Neural cell (in vitro differentiated cells): Measurements from ENCODE around the gene MYCL. TPM values are rescaled to one million over a fixed set of nuclear protein-coding genes. Genes with fewer than 3 reads are reported as not detected.

Experiments used
- H2AFZ ChIP-seq: fragments of 200-600, 300-800 bp; sonication (generic), shearing (Covaris generic); 2 replicates; pipeline ENCODE4 v1.6.0; 2014; ENCODE audit warnings: low read depth, mild to moderate bottlenecking, antibody characterized with exemption, low read length, moderate library complexity
- H3F3A ChIP-seq: fragments of 200-600 bp; shearing (Covaris generic); 2 replicates; pipeline ENCODE4 v1.6.1; 2016; ENCODE audit warnings: mild to moderate bottlenecking, moderate library complexity, mixed read lengths, antibody characterized with exemption, low read length; ENCODE audit not compliant: insufficient read depth, poor library complexity, severe bottlenecking
- H3K27ac ChIP-seq: fragments of 200-600, 300-800 bp; sonication (generic), shearing (Covaris generic); 2 replicates; pipeline ENCODE4 v1.5.1; 2014; ENCODE audit warnings: mild to moderate bottlenecking, low read length, moderate library complexity
- H3K27me3 ChIP-seq: fragments of 300-800, 200-600 bp; sonication (generic), shearing (Covaris generic); 2 replicates; pipeline ENCODE4 v1.6.0; 2014; ENCODE audit warnings: mild to moderate bottlenecking, low read depth, low read length, moderate library complexity; ENCODE audit not compliant: insufficient read depth
- H3K36me3 ChIP-seq: fragments of 300-800, 200-600 bp; sonication (generic), shearing (Covaris generic); 2 replicates; pipeline ENCODE4 v1.5.1; 2014; ENCODE audit warnings: mild to moderate bottlenecking, antibody characterized with exemption, low read length, moderate library complexity; ENCODE audit not compliant: insufficient read depth
- H3K4me2 ChIP-seq: fragments of 300-800, 200-600 bp; sonication (generic), shearing (Covaris generic); 2 replicates; pipeline ENCODE4 v1.6.0; 2014; ENCODE audit warnings: mild to moderate bottlenecking, low read length
- H3K4me3 ChIP-seq: fragments of 300-800, 200-600 bp; sonication (generic), shearing (Covaris generic); 2 replicates; pipeline ENCODE4 v1.5.1; 2014; ENCODE audit warnings: mild to moderate bottlenecking, low read length, moderate library complexity
- H3K79me2 ChIP-seq: fragments of 200-600 bp; shearing (Covaris generic); replicated peaks from 2 replicates; pipeline ENCODE4 v1.6.0; 2014; ENCODE audit warnings: mild to moderate bottlenecking, low read length, moderate library complexity; ENCODE audit not compliant: insufficient read depth
- H3K9ac ChIP-seq: fragments of 300-800, 200-600 bp; sonication (generic), shearing (Covaris generic); 2 replicates; pipeline ENCODE4 v1.6.1; 2016; ENCODE audit warnings: mild to moderate bottlenecking, low read length, mixed read lengths
- H3K9me2 ChIP-seq: fragments of 200-600 bp; shearing (Covaris generic); 2 replicates; pipeline ENCODE4 v1.6.1; 2016; ENCODE audit warnings: mild to moderate bottlenecking, low read length, mixed read lengths; ENCODE audit not compliant: insufficient read depth
- H3K9me3 ChIP-seq: fragments of 200-600, 300-800 bp; sonication (generic), shearing (Covaris generic); 2 replicates; pipeline ENCODE4 v1.6.1; 2016; ENCODE audit warnings: mild to moderate bottlenecking, mixed run types, low read length, moderate library complexity, mixed read lengths
- H4K20me1 ChIP-seq: fragments of 200-600 bp; shearing (Covaris generic); 2 replicates; pipeline ENCODE4 v1.6.1; 2016; ENCODE audit warnings: mild to moderate bottlenecking, mixed run types; ENCODE audit not compliant: insufficient read depth
- EP300 ChIP-seq: fragments of 450-650 bp; conservative IDR thresholded peaks from 2 replicates; pipeline ENCODE4 v1.6.1; 2014; ENCODE audit warnings: antibody characterized with exemption, mild to moderate bottlenecking, moderate library complexity; ENCODE audit not compliant: poor library complexity, severe bottlenecking
- EZH2 ChIP-seq: fragments of 200-600, 300-800 bp; shearing (Covaris generic), sonication (generic); IDR thresholded peaks from 2 replicates; pipeline ENCODE4 v1.6.1; 2014; ENCODE audit warnings: antibody characterized with exemption, low read length, borderline replicate concordance, mild to moderate bottlenecking; ENCODE audit not compliant: insufficient read depth, poor library complexity, severe bottlenecking
- MXI1 ChIP-seq: fragments of 450-650 bp; conservative IDR thresholded peaks from 2 replicates; pipeline ENCODE4 v1.6.1; 2014; ENCODE audit warnings: antibody characterized with exemption, mild to moderate bottlenecking; ENCODE audit not compliant: poor library complexity, severe bottlenecking
- POLR2AphosphoS5 ChIP-seq: IDR thresholded peaks from 2 replicates; pipeline ENCODE4 v1.6.1; 2012
- RAD21 ChIP-seq: fragments of 450-650 bp; conservative IDR thresholded peaks from 2 replicates; pipeline ENCODE4 v1.6.1; 2014; ENCODE audit warnings: antibody characterized with exemption, mild to moderate bottlenecking, moderate library complexity
- REST ChIP-seq: IDR thresholded peaks from 2 replicates; pipeline ENCODE4 v1.6.1; 2012; ENCODE audit warnings: borderline replicate concordance
- SMC3 ChIP-seq: fragments of 450-650 bp; conservative IDR thresholded peaks from 2 replicates; pipeline ENCODE4 v1.6.1; 2014; ENCODE audit warnings: antibody characterized with exemption, mild to moderate bottlenecking, moderate library complexity; ENCODE audit not compliant: poor library complexity
- TAF1 ChIP-seq: IDR thresholded peaks from 2 replicates; pipeline ENCODE4 v1.6.1; 2012; ENCODE audit warnings: low read depth
- polyA plus RNA-seq: library from polyadenylated mRNA; depleted of rRNA; stranded (reverse); fragments of >200 nt; gene quantifications from 2 replicates; pipeline ENCODE4 v1.2.3, GENCODE V29; 2014
- TF ChIP-seq, protein P1 (sequence below): fragments of 450-650 bp; IDR thresholded peaks from 2 replicates; pipeline ENCODE4 v1.5.1; 2014; ENCODE audit warnings: antibody characterized with exemption, mild to moderate bottlenecking, moderate library complexity; ENCODE audit not compliant: poor library complexity, severe bottlenecking

The MYCL gene
- polyA plus RNA-seq, 1 donor from 2014 or later = 35.2 TPM

DNA sequence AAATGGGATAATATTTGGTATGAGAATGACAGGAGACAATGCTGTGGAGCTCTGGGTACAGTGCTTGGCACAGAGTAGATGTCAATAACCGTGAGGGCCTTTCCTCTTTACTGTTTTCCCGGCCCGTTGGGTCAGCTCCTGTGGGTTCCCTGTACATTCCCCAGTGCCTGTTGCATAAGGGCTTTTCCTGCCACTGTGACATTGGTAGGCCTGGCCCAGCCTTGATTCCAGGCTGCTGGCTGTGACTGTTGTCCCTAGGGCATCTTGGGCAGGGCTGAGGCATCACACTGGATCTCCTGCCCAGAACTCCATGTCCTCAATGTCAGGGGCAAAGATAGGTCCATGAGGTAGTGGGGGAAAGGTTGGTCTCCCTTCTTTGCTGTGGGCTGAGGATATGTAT is 25.8 kb upstream of the MYCL start:
- H3K9me3 ChIP-seq = no peaks in the 10 kb centered on the region
- H3K4me3 ChIP-seq = no peak overlapping the region
- no peak for TF ChIP-seq POLR2AphosphoS5
- no peak for TF ChIP-seq EP300
- TF ChIP-seq SMC3 = no peak
- TF ChIP-seq REST = no peak
- TF ChIP-seq RAD21 = no peak
- TF ChIP-seq MXI1 = no peak
- no peak for TF ChIP-seq EZH2
- TF ChIP-seq, protein P1, sequence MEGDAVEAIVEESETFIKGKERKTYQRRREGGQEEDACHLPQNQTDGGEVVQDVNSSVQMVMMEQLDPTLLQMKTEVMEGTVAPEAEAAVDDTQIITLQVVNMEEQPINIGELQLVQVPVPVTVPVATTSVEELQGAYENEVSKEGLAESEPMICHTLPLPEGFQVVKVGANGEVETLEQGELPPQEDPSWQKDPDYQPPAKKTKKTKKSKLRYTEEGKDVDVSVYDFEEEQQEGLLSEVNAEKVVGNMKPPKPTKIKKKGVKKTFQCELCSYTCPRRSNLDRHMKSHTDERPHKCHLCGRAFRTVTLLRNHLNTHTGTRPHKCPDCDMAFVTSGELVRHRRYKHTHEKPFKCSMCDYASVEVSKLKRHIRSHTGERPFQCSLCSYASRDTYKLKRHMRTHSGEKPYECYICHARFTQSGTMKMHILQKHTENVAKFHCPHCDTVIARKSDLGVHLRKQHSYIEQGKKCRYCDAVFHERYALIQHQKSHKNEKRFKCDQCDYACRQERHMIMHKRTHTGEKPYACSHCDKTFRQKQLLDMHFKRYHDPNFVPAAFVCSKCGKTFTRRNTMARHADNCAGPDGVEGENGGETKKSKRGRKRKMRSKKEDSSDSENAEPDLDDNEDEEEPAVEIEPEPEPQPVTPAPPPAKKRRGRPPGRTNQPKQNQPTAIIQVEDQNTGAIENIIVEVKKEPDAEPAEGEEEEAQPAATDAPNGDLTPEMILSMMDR = no peak
- no peaks in the 10 kb centered on the region for H4K20me1 ChIP-seq
- H3K27ac ChIP-seq = no peak overlapping the region
- H3K4me2 ChIP-seq = no peak overlapping the region
- no peaks in the 10 kb centered on the region for H3K79me2 ChIP-seq
- H3K27me3 ChIP-seq = no peaks in the 10 kb centered on the region
- H3K9me2 ChIP-seq = no peaks in the 10 kb centered on the region
- no peak overlapping the region for H2AFZ ChIP-seq
- H3K36me3 ChIP-seq = no peaks in the 10 kb centered on the region
- no peak overlapping the region for H3K9ac ChIP-seq
- no peaks in the 10 kb centered on the region for H3F3A ChIP-seq

DNA sequence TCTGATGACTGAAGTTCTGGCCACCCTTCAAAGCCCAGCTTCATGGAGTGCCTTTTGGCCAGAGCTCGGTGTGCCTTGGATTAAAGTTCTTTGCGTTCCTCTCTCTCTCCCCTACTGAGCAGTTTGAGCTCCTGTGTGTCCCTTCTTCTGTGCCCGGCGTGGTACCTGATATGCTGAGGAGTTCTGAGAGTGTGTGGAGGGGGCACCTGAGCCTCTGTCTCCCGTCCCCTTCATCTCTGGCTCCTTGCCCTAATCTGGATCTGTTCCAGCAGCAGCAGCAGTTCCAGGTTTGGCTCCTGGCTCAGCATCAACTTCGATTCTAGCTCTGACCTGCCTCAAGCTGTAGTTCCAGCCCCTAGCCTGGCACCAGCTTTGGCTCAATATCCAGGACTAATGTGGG is 25.1 kb upstream of the MYCL start:
- no peak overlapping the region for H3K9ac ChIP-seq
- no peaks in the 10 kb centered on the region for H4K20me1 ChIP-seq
- H3K27me3 ChIP-seq = peaks cover 3% of the 10 kb centered on the region
- H3K9me2 ChIP-seq = no peaks in the 10 kb centered on the region
- no peak overlapping the region for H2AFZ ChIP-seq
- no peaks in the 10 kb centered on the region for H3K79me2 ChIP-seq
- no peaks in the 10 kb centered on the region for H3K9me3 ChIP-seq
- H3K4me3 ChIP-seq = no peak overlapping the region
- no peaks in the 10 kb centered on the region for H3F3A ChIP-seq
- H3K27ac ChIP-seq = no peak overlapping the region
- no peaks in the 10 kb centered on the region for H3K36me3 ChIP-seq
- H3K4me2 ChIP-seq = no peak overlapping the region
- TF ChIP-seq EZH2 = no peak
- no peak for TF ChIP-seq TAF1

DNA sequence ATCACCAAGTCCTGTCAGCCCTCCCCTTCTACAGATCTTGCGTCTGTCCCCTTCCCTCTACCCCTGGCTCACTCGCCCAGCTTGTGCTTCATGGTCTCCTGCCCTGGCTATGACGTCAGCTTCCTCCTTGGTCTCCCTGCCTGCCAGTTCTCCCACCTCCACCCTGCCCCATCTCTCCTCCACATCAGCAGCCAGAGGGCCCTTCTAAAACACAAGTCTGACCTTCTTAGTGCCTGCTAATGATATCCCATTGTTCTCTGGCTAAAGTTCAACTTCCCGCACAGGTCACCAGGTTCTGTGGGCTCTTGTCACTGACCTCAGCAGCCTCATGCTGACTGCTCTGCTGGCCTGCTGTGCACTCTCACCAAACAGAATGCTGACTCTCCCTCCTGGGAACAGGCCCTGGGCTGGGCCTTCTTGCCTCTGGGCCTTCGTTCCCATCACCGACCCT is 24.7 kb upstream of the MYCL start:
- H3K4me2 ChIP-seq = no peak overlapping the region
- peaks cover 3% of the 10 kb centered on the region for H3K27me3 ChIP-seq
- H3K9me2 ChIP-seq = no peaks in the 10 kb centered on the region
- H3K79me2 ChIP-seq = no peaks in the 10 kb centered on the region
- H3K9me3 ChIP-seq = no peaks in the 10 kb centered on the region
- no peak overlapping the region for H3K27ac ChIP-seq
- H4K20me1 ChIP-seq = no peaks in the 10 kb centered on the region
- H2AFZ ChIP-seq = no peak overlapping the region
- H3F3A ChIP-seq = no peaks in the 10 kb centered on the region
- H3K4me3 ChIP-seq = no peak overlapping the region
- H3K9ac ChIP-seq = no peak overlapping the region
- H3K36me3 ChIP-seq = no peaks in the 10 kb centered on the region
- TF ChIP-seq POLR2AphosphoS5 (no peak), REST (no peak), RAD21 (no peak), TAF1 (no peak), EZH2 (no peak), MXI1 (no peak), SMC3 (no peak), EP300 (no peak)
- TF ChIP-seq, protein P1 = no peak
